ENCODE measurements around the gene AVPI1.
A peak's percentile ranks its signal among the peaks of the same experiment; 100 is the strongest.
"Not testable (repeated sequence)": the region's sequence is repeated elsewhere in the genome, so short reads cannot be mapped to it uniquely, and the experiment has no call there.

Gene AVPI1

GRCh38 chr10:97682042-97682441 lies 5.0 kb downstream of the AVPI1 start:
- DNase-seq (ENCODE audit: low spot score), result no peak

GRCh38 chr10:97679594-97679993 lies 7.4 kb downstream of the AVPI1 start:
- no peak for DNase-seq (ENCODE audit: low spot score)

- peak; percentile 71 for DNase-seq (ENCODE audit: low spot score)
Observed at GRCh38 chr10:97676770-97677581, 10.1 kb downstream of the AVPI1 start.

- DNase-seq (ENCODE audit: low spot score), result no peak
Observed at GRCh38 chr10:97675222-97675621, 11.8 kb downstream of the AVPI1 start.

- DNase-seq (ENCODE audit: low spot score), result peak; percentile 56
Observed at GRCh38 chr10:97673736-97674525, 13.1 kb downstream of the AVPI1 start.

GRCh38 chr10:97669571-97669970 lies 17.5 kb downstream of the AVPI1 start:
- DNase-seq (ENCODE audit: low spot score), result no peak

- DNase-seq (ENCODE audit: low spot score), result no peak
Observed at GRCh38 chr10:97667463-97667862, 19.6 kb downstream of the AVPI1 start.

- no peak for DNase-seq (ENCODE audit: low spot score)
Observed at GRCh38 chr10:97666992-97667391, 20.0 kb downstream of the AVPI1 start.

- DNase-seq (ENCODE audit: low spot score), result no peak
Observed at GRCh38 chr10:97664282-97664850, 22.7 kb downstream of the AVPI1 start.

GRCh38 chr10:97659589-97659988 lies 27.5 kb downstream of the AVPI1 start:
- DNase-seq (ENCODE audit: low spot score), result peak; percentile 26

GRCh38 chr10:97656777-97657176 lies 30.3 kb downstream of the AVPI1 start:
- no peak for DNase-seq (ENCODE audit: low spot score)

GRCh38 chr10:97651773-97652172 lies 35.3 kb downstream of the AVPI1 start:
- no peak for DNase-seq (ENCODE audit: low spot score)

GRCh38 chr10:97650726-97651125 lies 36.3 kb downstream of the AVPI1 start:
- DNase-seq (ENCODE audit: low spot score), result no peak

GRCh38 chr10:97649405-97649750 lies 37.7 kb downstream of the AVPI1 start:
- DNase-seq (ENCODE audit: low spot score), result not testable (repeated sequence)

GRCh38 chr10:97648562-97649404 lies 38.3 kb downstream of the AVPI1 start:
- peak; percentile 78 for DNase-seq (ENCODE audit: low spot score)

GRCh38 chr10:97647556-97647955 lies 39.5 kb downstream of the AVPI1 start:
- peak; percentile 40 for DNase-seq (ENCODE audit: low spot score)

- DNase-seq (ENCODE audit: low spot score), result no peak
Observed at GRCh38 chr10:97644936-97645335, 42.1 kb downstream of the AVPI1 start.

GRCh38 chr10:97643441-97643985 lies 43.5 kb downstream of the AVPI1 start:
- no peak for DNase-seq (ENCODE audit: low spot score)

GRCh38 chr10:97642471-97643159 lies 44.4 kb downstream of the AVPI1 start:
- not testable (repeated sequence) for DNase-seq (ENCODE audit: low spot score)

- peak; percentile 73 for DNase-seq (ENCODE audit: low spot score)
Observed at GRCh38 chr10:97640868-97641811, 45.9 kb downstream of the AVPI1 start.

Measured in AG08396 (cell line).